Neural progenitor cell (in vitro differentiated cells): ENCODE data around the gene SPOCK1. TPM values are rescaled to one million over a fixed set of nuclear protein-coding genes. Genes with fewer than 3 reads are reported as not detected.

Experiments
- DNase-seq: peaks from one replicate; pipeline ENCODE4 v3.0.0-alpha.2; 2016; ENCODE audit warnings: low spot score
- H2AFZ ChIP-seq: fragments of 200-600 bp; sonication (generic); replicated peaks from 2 replicates; pipeline ENCODE4 v1.6.1; 2016; ENCODE audit warnings: antibody characterized with exemption
- H3F3A ChIP-seq: fragments of 200-600 bp; sonication (generic); 2 replicates; pipeline ENCODE4 v1.6.1; 2016; ENCODE audit warnings: antibody characterized with exemption, low read depth
- H3K27ac ChIP-seq: fragments of 200-600 bp; sonication (generic); 2 replicates; pipeline ENCODE4 v1.5.1; 2016; ENCODE audit warnings: mild to moderate bottlenecking
- H3K27me3 ChIP-seq: fragments of 200-600 bp; sonication (generic); 2 replicates; pipeline ENCODE4 v1.6.1; 2016; ENCODE audit warnings: mild to moderate bottlenecking, moderate library complexity
- H3K36me3 ChIP-seq: fragments of 200-600 bp; sonication (generic); 2 replicates; pipeline ENCODE4 v1.5.1; 2016
- H3K4me1 ChIP-seq: fragments of 200-600 bp; sonication (generic); 2 replicates; pipeline ENCODE4 v1.6.1; 2016; ENCODE audit warnings: mixed run types
- H3K4me2 ChIP-seq: fragments of 200-600 bp; sonication (generic); 2 replicates; pipeline ENCODE4 v1.6.1; 2016
- H3K4me3 ChIP-seq: fragments of 200-600 bp; sonication (generic); 2 replicates; pipeline ENCODE4 v1.5.1; 2016
- H3K79me2 ChIP-seq: fragments of 200-600 bp; sonication (generic); 2 replicates; pipeline ENCODE4 v1.6.1; 2016; ENCODE audit warnings: low read depth
- H3K9ac ChIP-seq: fragments of 200-600 bp; sonication (generic); 2 replicates; pipeline ENCODE4 v1.6.1; 2016
- H3K9me3 ChIP-seq: fragments of 200-600 bp; sonication (generic); 2 replicates; pipeline ENCODE4 v1.5.1; 2016; ENCODE audit warnings: low read depth
- H4K20me1 ChIP-seq: fragments of 200-600 bp; sonication (generic); 2 replicates; pipeline ENCODE4 v1.6.1; 2016; ENCODE audit warnings: low read depth
- H3K27ac Mint-ChIP-seq: 3 replicates; pipeline ENCODE4 v1.8.0; 2021; ENCODE audit warnings: mixed read lengths
- H3K27me3 Mint-ChIP-seq: 2 replicates; pipeline ENCODE4 v1.8.0; 2022; ENCODE audit warnings: low read depth, mild to moderate bottlenecking, inconsistent platforms, moderate library complexity, mixed read lengths; ENCODE audit not compliant: insufficient read depth
- H3K36me3 Mint-ChIP-seq: 3 replicates; pipeline ENCODE4 v1.8.0; 2021; ENCODE audit warnings: mixed read lengths
- H3K4me1 Mint-ChIP-seq: 3 replicates; pipeline ENCODE4 v1.8.0; 2021; ENCODE audit warnings: mixed read lengths
- H3K4me3 Mint-ChIP-seq: 3 replicates; pipeline ENCODE4 v1.8.0; 2021; ENCODE audit warnings: mild to moderate bottlenecking, moderate library complexity, mixed read lengths
- H3K9me3 Mint-ChIP-seq: 3 replicates; pipeline ENCODE4 v1.8.0; 2020; ENCODE audit warnings: mixed read lengths
- EZH2 ChIP-seq: fragments of 200-600 bp; sonication (generic); IDR thresholded peaks from 2 replicates; pipeline ENCODE4 v1.6.1; 2017; ENCODE audit warnings: antibody characterized with exemption, mild to moderate bottlenecking, moderate library complexity
- EZH2phosphoT487 ChIP-seq: fragments of 200-600 bp; sonication (generic); IDR thresholded peaks from 2 replicates; pipeline ENCODE4 v1.6.1; 2017; ENCODE audit warnings: antibody characterized with exemption
- total RNA-seq: library from RNA; depleted of rRNA; stranded (reverse); fragments of >200 nt; gene quantifications from 2 replicates; pipeline ENCODE4 v1.2.3, GENCODE V29; 2015; ENCODE audit warnings: low replicate concordance
- TF ChIP-seq, protein P1 (sequence below): fragments of 200-600 bp; sonication (generic); IDR thresholded peaks from 2 replicates; pipeline ENCODE4 v1.5.1; 2017; ENCODE audit warnings: antibody characterized with exemption, mild to moderate bottlenecking

Gene SPOCK1
- total RNA-seq, 1 donor from 2014 or later = 6.9 TPM

DNA sequence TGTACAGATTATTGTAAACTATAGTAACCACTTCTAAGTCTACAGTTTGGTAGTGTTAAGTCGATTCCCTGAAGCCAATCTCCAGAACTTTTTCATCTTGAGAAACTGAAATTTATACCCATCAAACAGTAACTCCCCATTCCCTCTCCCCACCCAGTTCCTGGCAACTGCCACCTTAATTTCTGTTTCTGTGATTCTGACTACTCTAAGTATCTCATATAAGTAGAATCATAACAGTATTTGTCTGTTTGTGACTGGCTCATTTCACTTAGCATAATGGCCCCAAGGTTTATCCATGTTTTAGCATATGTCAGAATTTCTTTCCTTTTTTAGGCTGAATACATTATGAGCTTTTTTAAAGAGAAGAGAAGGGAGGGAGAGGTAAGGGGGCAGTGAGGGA is 61.4 kb downstream of the SPOCK1 start:
- no peaks in the 10 kb centered on the region for H3K79me2 ChIP-seq
- H3K4me2 ChIP-seq = no peak overlapping the region
- H3K9me3 ChIP-seq = no peaks in the 10 kb centered on the region
- no peaks in the 10 kb centered on the region for H4K20me1 ChIP-seq
- no peaks in the 10 kb centered on the region for H3K4me1 ChIP-seq
- no peak overlapping the region for H2AFZ ChIP-seq
- H3K27ac Mint-ChIP-seq = no peak overlapping the region
- no peaks in the 10 kb centered on the region for H3K27me3 ChIP-seq
- H3K9me3 Mint-ChIP-seq = no peaks in the 10 kb centered on the region
- no peak overlapping the region for H3K4me3 Mint-ChIP-seq
- no peaks in the 10 kb centered on the region for H3K36me3 Mint-ChIP-seq
- H3F3A ChIP-seq = no peaks in the 10 kb centered on the region
- no peak overlapping the region for H3K9ac ChIP-seq
- peaks cover 12% of the 10 kb centered on the region for H3K4me1 Mint-ChIP-seq
- no peak overlapping the region for H3K4me3 ChIP-seq
- no peak for DNase-seq
- peaks cover 7% of the 10 kb centered on the region for H3K27me3 Mint-ChIP-seq
- no peaks in the 10 kb centered on the region for H3K36me3 ChIP-seq
- TF ChIP-seq, protein P1, sequence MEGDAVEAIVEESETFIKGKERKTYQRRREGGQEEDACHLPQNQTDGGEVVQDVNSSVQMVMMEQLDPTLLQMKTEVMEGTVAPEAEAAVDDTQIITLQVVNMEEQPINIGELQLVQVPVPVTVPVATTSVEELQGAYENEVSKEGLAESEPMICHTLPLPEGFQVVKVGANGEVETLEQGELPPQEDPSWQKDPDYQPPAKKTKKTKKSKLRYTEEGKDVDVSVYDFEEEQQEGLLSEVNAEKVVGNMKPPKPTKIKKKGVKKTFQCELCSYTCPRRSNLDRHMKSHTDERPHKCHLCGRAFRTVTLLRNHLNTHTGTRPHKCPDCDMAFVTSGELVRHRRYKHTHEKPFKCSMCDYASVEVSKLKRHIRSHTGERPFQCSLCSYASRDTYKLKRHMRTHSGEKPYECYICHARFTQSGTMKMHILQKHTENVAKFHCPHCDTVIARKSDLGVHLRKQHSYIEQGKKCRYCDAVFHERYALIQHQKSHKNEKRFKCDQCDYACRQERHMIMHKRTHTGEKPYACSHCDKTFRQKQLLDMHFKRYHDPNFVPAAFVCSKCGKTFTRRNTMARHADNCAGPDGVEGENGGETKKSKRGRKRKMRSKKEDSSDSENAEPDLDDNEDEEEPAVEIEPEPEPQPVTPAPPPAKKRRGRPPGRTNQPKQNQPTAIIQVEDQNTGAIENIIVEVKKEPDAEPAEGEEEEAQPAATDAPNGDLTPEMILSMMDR = no peak
- no peak for TF ChIP-seq EZH2phosphoT487
- no peak for TF ChIP-seq EZH2
- H3K27ac ChIP-seq = no peak overlapping the region

DNA sequence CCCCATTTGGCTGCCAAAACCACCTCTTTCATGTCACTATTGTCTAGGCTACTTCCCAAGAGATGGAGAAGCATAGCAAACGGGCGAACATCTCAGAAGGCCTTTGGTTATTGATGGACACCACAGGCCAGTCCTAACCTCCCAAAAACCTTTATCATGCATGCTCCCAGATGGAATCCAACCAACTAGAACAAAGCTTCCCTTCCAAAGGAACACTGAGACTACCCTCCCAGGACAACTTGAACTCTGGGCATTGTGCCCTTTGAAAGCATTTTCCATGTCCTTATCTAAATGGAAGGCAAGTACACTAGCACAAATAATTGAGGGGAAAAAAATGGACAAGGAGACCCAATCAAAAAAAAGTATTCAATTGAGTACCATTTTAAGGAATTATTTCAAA is 65.6 kb downstream of the SPOCK1 start:
- no peak overlapping the region for H2AFZ ChIP-seq
- H3K4me3 ChIP-seq = no peak overlapping the region
- no peak overlapping the region for H3K4me2 ChIP-seq
- no peaks in the 10 kb centered on the region for H3K79me2 ChIP-seq
- H3K27ac ChIP-seq = no peak overlapping the region
- no peaks in the 10 kb centered on the region for H3K9me3 Mint-ChIP-seq
- H3K27me3 Mint-ChIP-seq = peaks cover 5% of the 10 kb centered on the region
- H3K36me3 Mint-ChIP-seq = no peaks in the 10 kb centered on the region
- no peak for DNase-seq
- H3K9ac ChIP-seq = no peak overlapping the region
- H3F3A ChIP-seq = no peaks in the 10 kb centered on the region
- no peak overlapping the region for H3K27ac Mint-ChIP-seq
- H3K9me3 ChIP-seq = no peaks in the 10 kb centered on the region
- H3K36me3 ChIP-seq = no peaks in the 10 kb centered on the region
- no peak for TF ChIP-seq EZH2phosphoT487
- TF ChIP-seq, protein P1 = no peak
- no peak for TF ChIP-seq EZH2
- no peak overlapping the region for H3K4me3 Mint-ChIP-seq
- no peaks in the 10 kb centered on the region for H3K4me1 ChIP-seq
- no peaks in the 10 kb centered on the region for H3K4me1 Mint-ChIP-seq
- no peaks in the 10 kb centered on the region for H4K20me1 ChIP-seq
- no peaks in the 10 kb centered on the region for H3K27me3 ChIP-seq

DNA sequence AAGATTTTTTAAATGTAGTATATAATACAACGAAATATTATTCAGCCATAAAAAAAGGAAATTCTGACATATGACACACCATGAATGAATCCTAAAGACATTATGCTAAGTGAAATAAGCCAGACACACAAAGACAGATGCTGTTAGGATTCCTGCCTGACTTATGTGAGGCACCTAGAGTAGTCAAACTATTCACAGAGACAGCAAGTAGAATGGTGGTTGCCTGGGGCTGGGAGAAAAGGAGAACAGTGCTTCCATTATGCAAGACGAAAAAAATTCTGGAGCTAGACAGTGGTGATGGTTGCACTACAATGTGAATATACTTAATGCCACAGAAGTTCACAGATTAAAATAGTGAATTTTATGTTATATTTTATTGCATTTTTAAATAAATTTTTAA is 66.8 kb downstream of the SPOCK1 start:
- H3K79me2 ChIP-seq = no peaks in the 10 kb centered on the region
- Mint-ChIP-seq H3K27me3 (peaks cover 5% of the 10 kb centered on the region), H3K36me3 (no peaks in the 10 kb centered on the region), H3K27ac (no peak overlapping the region), H3K4me1 (no peaks in the 10 kb centered on the region), H3K9me3 (no peaks in the 10 kb centered on the region), H3K4me3 (no peak overlapping the region)
- H3K9me3 ChIP-seq = no peaks in the 10 kb centered on the region
- no peaks in the 10 kb centered on the region for H3K4me1 ChIP-seq
- H3K4me2 ChIP-seq = no peak overlapping the region
- H4K20me1 ChIP-seq = no peaks in the 10 kb centered on the region
- DNase-seq = no peak
- H3K9ac ChIP-seq = no peak overlapping the region
- no peaks in the 10 kb centered on the region for H3K27me3 ChIP-seq
- TF ChIP-seq, protein P1 = no peak
- no peak for TF ChIP-seq EZH2
- no peak for TF ChIP-seq EZH2phosphoT487
- no peak overlapping the region for H2AFZ ChIP-seq
- no peaks in the 10 kb centered on the region for H3F3A ChIP-seq
- no peak overlapping the region for H3K4me3 ChIP-seq
- H3K27ac ChIP-seq = no peak overlapping the region
- no peaks in the 10 kb centered on the region for H3K36me3 ChIP-seq
